Measurements from ENCODE around the gene SLC12A6.
"Not testable (repeated sequence)": the region's sequence is repeated elsewhere in the genome, so short reads cannot be mapped to it uniquely, and the experiment has no call there.

The SLC12A6 gene

GRCh38 chr15:34337557-34338306, at the start of gene SLC12A6:
SLC12A6 (minus strand) TSS chr15:34337781; CDS start chr15:34336680, 1,101 bp downstream.
- DNase-seq, result peak; percentile 90

- DNase-seq, result not testable (repeated sequence)
Measured at GRCh38 chr15:34381829-34382521, 44.4 kb upstream of the SLC12A6 start.

- not testable (repeated sequence) for DNase-seq
Measured at GRCh38 chr15:34380491-34380890, 42.9 kb upstream of the SLC12A6 start.

GRCh38 chr15:34376856-34377255, 39.3 kb upstream of the SLC12A6 start:
- DNase-seq, result no peak

- DNase-seq, result not testable (repeated sequence)
Measured at GRCh38 chr15:34375541-34375940, 38.0 kb upstream of the SLC12A6 start.

GRCh38 chr15:34374816-34375215, 37.2 kb upstream of the SLC12A6 start:
- no peak for DNase-seq

GRCh38 chr15:34373951-34374350, 36.4 kb upstream of the SLC12A6 start:
- DNase-seq, result no peak

GRCh38 chr15:34370643-34371042, 33.1 kb upstream of the SLC12A6 start:
- DNase-seq, result no peak

GRCh38 chr15:34370129-34370528, 32.5 kb upstream of the SLC12A6 start:
- DNase-seq, result no peak

GRCh38 chr15:34367101-34368081, 29.8 kb upstream of the SLC12A6 start, which contains the start of gene LPCAT4:
LPCAT4 (minus strand) TSS chr15:34367196; CDS start chr15:34367100, 96 bp downstream.
- DNase-seq, result peak; percentile 75

- DNase-seq, result no peak
Measured at GRCh38 chr15:34366271-34367065, 28.9 kb upstream of the SLC12A6 start.

GRCh38 chr15:34365836-34366235, 28.3 kb upstream of the SLC12A6 start:
- no peak for DNase-seq

- no peak for DNase-seq
Measured at GRCh38 chr15:34365091-34365825, 27.7 kb upstream of the SLC12A6 start.

GRCh38 chr15:34364041-34364440, 26.5 kb upstream of the SLC12A6 start:
- no peak for DNase-seq

GRCh38 chr15:34362047-34362773, 24.6 kb upstream of the SLC12A6 start:
- DNase-seq, result no peak

- DNase-seq, result no peak
Measured at GRCh38 chr15:34361278-34361677, 23.7 kb upstream of the SLC12A6 start.

- DNase-seq, result no peak
Measured at GRCh38 chr15:34360298-34360697, 22.7 kb upstream of the SLC12A6 start.

- no peak for DNase-seq
Measured at GRCh38 chr15:34359416-34359815, 21.8 kb upstream of the SLC12A6 start.

- DNase-seq, result no peak
Measured at GRCh38 chr15:34358948-34359347, 21.4 kb upstream of the SLC12A6 start.

- DNase-seq, result no peak
Measured at GRCh38 chr15:34358367-34358766, 20.8 kb upstream of the SLC12A6 start.

GRCh38 chr15:34357653-34358052, 20.1 kb upstream of the SLC12A6 start:
- no peak for DNase-seq
